K562 (cell line): Measurements from ENCODE around the gene SMIM10L2A. TPM values are rescaled to one million over a fixed set of nuclear protein-coding genes. Genes with fewer than 3 reads are reported as not detected.

Source experiments
- ATAC-seq: fragments of 200-7000 bp; cut with Tn5 transposase; 3 replicates; pipeline ENCODE4 v1.9.1; 2020; ENCODE audit warnings: moderate library complexity
- BruUV-seq: library from RNA; stranded (reverse); fragments of 400-500 nt; replicated peaks from 2 replicates; lab custom pipeline; 2021; lab: Mats Ljungman, UMichigan
- CTCF ChIA-PET: fragments of 300-600 bp; formaldehyde crosslinking; extraction: SDS; loops from one replicate; lab custom pipeline; 2021; ENCODE audit warnings: low intra/inter-chr PET ratio; lab: Yijun Ruan, JAX
- POLR2A ChIA-PET: fragments of 300-600, 350-650 bp; sonication (Branson Sonifier 250); formaldehyde crosslinking; extraction: SDS; loops from one replicate; lab custom pipeline; 2021; ENCODE audit warnings: antibody characterized with exemption, inconsistent platforms; lab: Yijun Ruan, JAX
- DNase-seq, 4 experiments: peaks; one replicate each; pipeline versions ENCODE4 v3.0.0 to v3.0.0-alpha.2; 2011 to 2018; ENCODE audit warnings: low spot score in 3 of 4, mixed read lengths in 3 of 4; ENCODE audit errors: extremely low read depth in 1 of 4
- FAIRE-seq: peaks from 2 replicates; lab custom pipeline; 2011; peaks lifted over from hg19 to GRCh38; lab: Jason Lieb, UNC
- H2AFZ ChIP-seq: 2 replicates; pipeline ENCODE4 v1.6.0; 2011; ENCODE audit warnings: low read depth, low read length, control low read depth, inconsistent platforms
- H3K27ac ChIP-seq: fragments of 200-600 bp; 3 replicates; pipeline ENCODE4 v1.8.0; 2011; ENCODE audit warnings: low read depth, mild to moderate bottlenecking, control low read depth, inconsistent platforms, low read length, moderate library complexity, mixed read lengths; ENCODE audit errors: extremely low read depth
- H3K27me3 ChIP-seq, 2 experiments: fragments of 300-600 bp in 1 of 2; 2 replicates in 1 of 2; 3 replicates in 1 of 2; pipeline versions ENCODE4 v1.6.0 to v1.8.0; 2011; ENCODE audit warnings: inconsistent platforms in 2 of 2, low read length in 2 of 2, mild to moderate bottlenecking in 1 of 2, mixed read lengths in 1 of 2, moderate library complexity in 1 of 2; ENCODE audit not compliant: control insufficient read depth in 2 of 2, insufficient read depth in 2 of 2
- H3K36me3 ChIP-seq: fragments of 300-600 bp; 3 replicates; pipeline ENCODE4 v1.8.0; 2011; ENCODE audit warnings: mild to moderate bottlenecking, low read length, inconsistent platforms; ENCODE audit not compliant: control insufficient read depth, insufficient read depth
- H3K4me1 ChIP-seq, 2 experiments: fragments of 200-600 bp in 1 of 2; replicated peaks in 1 of 2; 2 replicates in 1 of 2; 3 replicates in 1 of 2; pipeline versions ENCODE4 v1.5.1 to v1.8.0; 2011; ENCODE audit warnings: inconsistent platforms in 2 of 2, low read length in 2 of 2, mild to moderate bottlenecking in 1 of 2, mixed read lengths in 1 of 2, moderate library complexity in 1 of 2; ENCODE audit not compliant: control insufficient read depth in 2 of 2, insufficient read depth in 2 of 2
- H3K4me2 ChIP-seq: 2 replicates; pipeline ENCODE4 v1.6.1; 2011; ENCODE audit warnings: low read length, control low read depth, inconsistent platforms, mixed read lengths; ENCODE audit not compliant: insufficient read depth
- H3K4me3 ChIP-seq: fragments of 200-600 bp; sonication (generic), shearing (Covaris generic); 2 replicates; pipeline ENCODE4 v1.5.1; 2016; ENCODE audit warnings: control low read depth, inconsistent platforms
- H3K79me2 ChIP-seq: fragments of 200-600 bp; 3 replicates; pipeline ENCODE4 v1.8.0; 2011; ENCODE audit warnings: low read length, inconsistent platforms; ENCODE audit not compliant: control insufficient read depth, insufficient read depth
- H3K9ac ChIP-seq, 2 experiments: 2 replicates each; pipeline versions ENCODE4 v1.6.0 to v1.6.1; 2011; ENCODE audit warnings: low read depth in 2 of 2, low read length in 2 of 2, control low read depth in 1 of 2, inconsistent platforms in 1 of 2, mild to moderate bottlenecking in 1 of 2, mixed read lengths in 1 of 2; ENCODE audit not compliant: insufficient read depth in 1 of 2
- H3K9me1 ChIP-seq: one replicate; pipeline ENCODE4 v1.6.0; 2011; ENCODE audit warnings: inconsistent platforms, mild to moderate bottlenecking, low read length, moderate library complexity; ENCODE audit not compliant: control insufficient read depth, insufficient read depth
- H3K9me3 ChIP-seq: replicated peaks from 2 replicates; pipeline ENCODE4 v1.5.1; 2011; ENCODE audit warnings: low read depth, low read length, inconsistent platforms; ENCODE audit not compliant: control insufficient read depth, insufficient read depth
- H4K20me1 ChIP-seq: replicated peaks from 2 replicates; pipeline ENCODE4 v1.6.1; 2011; ENCODE audit warnings: low read length, inconsistent platforms, mixed read lengths; ENCODE audit not compliant: control insufficient read depth, insufficient read depth
- ARID4B ChIP-seq: sonication (generic); formaldehyde crosslinking; IDR thresholded peaks from 2 replicates; pipeline ENCODE4 v1.8.0; 2022; ENCODE audit warnings: mild to moderate bottlenecking, missing genetic modification reagents
- BRCA1 ChIP-seq, 2 experiments: fragments of 450-650 bp in 1 of 2; sonication (generic) in 1 of 2; formaldehyde crosslinking in 1 of 2; IDR thresholded peaks; 2 replicates each; pipeline versions ENCODE4 v1.5.0 to v1.6.1; 2017 to 2020; ENCODE audit warnings: mild to moderate bottlenecking in 1 of 2, missing genetic modification reagents in 1 of 2
- ELF2 ChIP-seq: fragments of 250-450 bp; sonication (Bioruptor Pico); IDR thresholded peaks from 2 replicates; pipeline ENCODE4 v1.5.0; 2021; ENCODE audit warnings: mild to moderate bottlenecking
- FUS ChIP-seq: fragments of 200-400 bp; formaldehyde crosslinking; optimal IDR thresholded peaks from 2 replicates; pipeline ENCODE3; 2017; ENCODE audit warnings: low read depth, low read length
- HDAC8 ChIP-seq: fragments of 450-650 bp; IDR thresholded peaks from 2 replicates; pipeline ENCODE4 v1.6.1; 2016; ENCODE audit warnings: mild to moderate bottlenecking, missing genetic modification characterization, moderate library complexity, missing compliant biosample characterization
- HSF4 ChIP-seq: fragments of 250-450 bp; sonication (Bioruptor Pico); IDR thresholded peaks from 2 replicates; pipeline ENCODE4 v2.1.2; 2022; ENCODE audit warnings: mild to moderate bottlenecking, moderate library complexity, borderline replicate concordance
- PBX2 ChIP-seq, 2 experiments: IDR thresholded peaks in 1 of 2; conservative IDR thresholded peaks in 1 of 2; 2 replicates each; pipeline ENCODE4 v1.6.1; 2016; ENCODE audit warnings: low read depth in 2 of 2, mild to moderate bottlenecking in 1 of 2, missing compliant biosample characterization in 1 of 2, missing genetic modification characterization in 1 of 2, moderate library complexity in 1 of 2
- PML ChIP-seq: IDR thresholded peaks from 2 replicates; pipeline ENCODE4 v1.6.1; 2012; ENCODE audit warnings: low read length, inconsistent platforms
- PPARD ChIP-seq: fragments of 250-450 bp; sonication (Bioruptor Pico); IDR thresholded peaks from 2 replicates; pipeline ENCODE4 v1.8.0; 2022; ENCODE audit warnings: inconsistent platforms, mild to moderate bottlenecking, moderate library complexity
- SPI1 ChIP-seq: IDR thresholded peaks from 2 replicates; pipeline ENCODE4 v1.6.1; 2011; ENCODE audit warnings: low read depth, low read length, control low read depth, borderline replicate concordance
- ZKSCAN1 ChIP-seq: fragments of 150-350 bp; IDR thresholded peaks from 2 replicates; pipeline ENCODE4 v1.6.1; 2016; ENCODE audit warnings: low read depth, low read length
- ZNF561 ChIP-seq: fragments of 450-650 bp; formaldehyde crosslinking; conservative IDR thresholded peaks from 2 replicates; pipeline ENCODE4 v1.4.0; 2020; ENCODE audit warnings: mild to moderate bottlenecking, moderate library complexity
- WGBS: fragments of 100-300 bp; shearing (Covaris generic); methylation state at CpG from one replicate; pipeline ENCODE4 v1.1.6; 2016; ENCODE audit warnings: low coverage, mixed read lengths; ENCODE audit not compliant: insufficient coverage; ENCODE audit errors: missing lambda C conversion rate; 5-methylcytosine and 5-hydroxymethylcytosine counted together
- in situ Hi-C: fragments of 300-500 bp; cut with MboI; formaldehyde crosslinking; loops from 4 replicates; pipeline ENCODE4 v1.15.0; 2018; ENCODE audit warnings: inconsistent platforms, mixed read lengths
- intact Hi-C: fragments of 100-400 bp; cut with micrococcal nuclease; formaldehyde crosslinking; loops from 2 replicates; pipeline ENCODE4 v1.14.2; 2022
- polyA plus RNA-seq, 8 experiments: library from polyadenylated mRNA; depleted of rRNA in 4 of 8; stranded (reverse) in 5 of 8; unstranded in 3 of 8; fragments of >200 nt; fragmentation: Nextera tagmentation in 2 of 8; fragmentation: Illumina TruSeq in 1 of 8; extraction: Ambion mirVana in 2 of 8; extraction: Trizol in 1 of 8; gene quantifications; 2 replicates each; pipeline versions ENCODE4 v1.2.1 to v1.2.3, GENCODE V29; 2011 to 2014; ENCODE audit warnings: inconsistent platforms in 1 of 8, missing spikeins in 1 of 8
- total RNA-seq, 7 experiments: library from RNA; depleted of rRNA in 6 of 7; stranded (reverse); fragments of >200 nt in 6 of 7; fragmentation: Illumina TruSeq in 2 of 7; extraction: Trizol in 2 of 7; gene quantifications; 2 replicates each; pipeline versions ENCODE4 v1.2.1 to v1.2.3, GENCODE V29; 2011 to 2021; ENCODE audit warnings: low replicate concordance in 1 of 7

The SMIM10L2A gene
- total and polyA plus RNA-seq, 9 of the 15 experiments (the other 6 are each of a cell fraction or from before 2014, with no cell fraction given): 0.03 to 0.14 (median 0.09) TPM; not detected in 2

GRCh38 chrX:135373357-135373756, 48.4 kb upstream of the SMIM10L2A start:
- ChIA-PET POLR2A (no interaction called here), CTCF (no interaction called here)
- no peak for DNase-seq
- Histone ChIP-seq H3K79me2 (no peaks in the 10 kb centered on the region), H3K9ac (no peak overlapping the region), H3K4me1 (no peaks in the 10 kb centered on the region), H2AFZ (no peak overlapping the region), H3K27ac (no peak overlapping the region), H3K4me3 (no peak overlapping the region), H3K9me1 (no peaks in the 10 kb centered on the region), H3K9me3 (no peaks in the 10 kb centered on the region; the same call in 1 of the 2 replicates), H3K36me3 (no peaks in the 10 kb centered on the region), H3K4me2 (no peak overlapping the region), H4K20me1 (no peaks in the 10 kb centered on the region), H3K27me3 (no peaks in the 10 kb centered on the region)
- no peak for ATAC-seq
- in situ Hi-C loops: no loop called here
- FAIRE-seq: no peak
- BruUV-seq: no TSS peak
- intact Hi-C loops: no loop called here
- whole genome bisulfite sequencing: 6% methylated on average over 7 of the region's 7 CpGs
- TF ChIP-seq HDAC8 (tag) (no peak), FUS (no peak), PPARD (CRISPR knock-in tag) (no peak), SPI1 (no peak), ARID4B (CRISPR knock-in tag) (no peak), ELF2 (CRISPR knock-in tag) (no peak), HSF4 (no peak), ZNF561 (no peak), ZKSCAN1 (no peak), BRCA1 (IDR thresholded peaks at IDR 0.05) (no peak), BRCA1 (CRISPR knock-in tag; IDR thresholded peaks at IDR 0.05) (no peak), PBX2 (CRISPR knock-in tag; IDR thresholded peaks at IDR 0.05; ENCODE audit: low read depth) (no peak), PBX2 (tag; conservative IDR thresholded peaks at IDR 0.05; ENCODE audit: low read depth) (no peak), PML (no peak)
